Right lobe of liver (tissue), 6 donors: Measurements from ENCODE around the gene PIGBOS1. TPM values are rescaled to one million over a fixed set of nuclear protein-coding genes. Genes with fewer than 3 reads are reported as not detected.

Experiments
- ATAC-seq, 4 donors: fragments of 200-7000 bp; cut with Tn5 transposase; one replicate each; pipeline ENCODE4 v1.9.1; 2020; ENCODE audit warnings: mild to moderate bottlenecking in 4 of 4, moderate library complexity in 4 of 4
- DNase-seq, 3 donors: peaks; one replicate each; pipeline ENCODE4 v3.0.0-alpha.2; 2020
- H3K27ac ChIP-seq, 3 donors: fragments of 200-600 bp; one replicate each; pipeline ENCODE4 v1.8.0; 2022
- H3K27me3 ChIP-seq, 2 donors: fragments of 200-600 bp; one replicate each; pipeline ENCODE4 v1.8.0; 2022
- H3K36me3 ChIP-seq, 4 donors: fragments of 200-600 bp; sonication (generic) in 1 of 4; one replicate each; pipeline versions ENCODE4 v1.5.1 to v1.8.0; 2017 to 2022; ENCODE audit warnings: control low read depth in 1 of 4
- H3K4me1 ChIP-seq, 4 donors: fragments of 200-600 bp; sonication (generic) in 1 of 4; one replicate each; pipeline versions ENCODE4 v1.5.1 to v1.8.0; 2017 to 2022; ENCODE audit warnings: control low read depth in 1 of 4
- H3K4me3 ChIP-seq, 3 donors: fragments of 200-600 bp; one replicate each; pipeline ENCODE4 v1.8.0; 2022
- H3K9me3 ChIP-seq, 4 donors: fragments of 200-600 bp; sonication (generic) in 1 of 4; one replicate each; pipeline versions ENCODE4 v1.5.1 to v1.8.0; 2017 to 2022; ENCODE audit warnings: control low read depth in 1 of 4
- CTCF ChIP-seq, 4 donors: fragments of 200-600 bp in 3 of 4; fragments of 450-650 bp in 1 of 4; IDR thresholded peaks; one replicate each; pipeline versions ENCODE4 v1.5.1 to v1.8.0; 2016 to 2022; ENCODE audit warnings: antibody characterized with exemption in 4 of 4, mild to moderate bottlenecking in 2 of 4
- POLR2A ChIP-seq: fragments of 450-650 bp; IDR thresholded peaks from one replicate; pipeline ENCODE4 v1.6.1; 2017; ENCODE audit warnings: antibody characterized with exemption, mild to moderate bottlenecking
- WGBS: methylation state at CpG from one replicate; pipeline ENCODE4 v1.1.6; 2018; ENCODE audit warnings: low coverage, low lambda C conversion rate; ENCODE audit not compliant: insufficient coverage; ENCODE audit errors: missing lambda C conversion rate; 5-methylcytosine and 5-hydroxymethylcytosine counted together
- intact Hi-C, 2 donors: fragments of 100-400 bp; cut with DNase I; formaldehyde crosslinking; loops; one replicate each; pipeline versions ENCODE4 v1.11.2 to v1.14.1; 2022
- total RNA-seq, 6 experiments: library from RNA; depleted of rRNA in 2 of 6; stranded (reverse); fragments of >200 nt in 2 of 6; fragmentation: NEBNext Ultra II Directional in 3 of 6; extraction: Animal tissue kit (Norgen Biotek cat#: 25700) in 3 of 6; gene quantifications; one replicate each; pipeline versions ENCODE4 v1.1.0 to v1.2.4, GENCODE V29; 2016 to 2023
- donor health status: DM: no; HTN: yes; CAD: no.
- donor health status: DM: no; HTN: no; CAD: no.
- donor health status: DM: no; HTN: no; CAD: no.
- donor health status: DM: no; HTN: yes; CAD: no.
- donor health status: DM: no; HTN: yes; CAD: no.

The PIGBOS1 gene
- total RNA-seq, 6 experiments from 2014 or later = 4.2 to 36.1 (median 5.8) TPM

DNA sequence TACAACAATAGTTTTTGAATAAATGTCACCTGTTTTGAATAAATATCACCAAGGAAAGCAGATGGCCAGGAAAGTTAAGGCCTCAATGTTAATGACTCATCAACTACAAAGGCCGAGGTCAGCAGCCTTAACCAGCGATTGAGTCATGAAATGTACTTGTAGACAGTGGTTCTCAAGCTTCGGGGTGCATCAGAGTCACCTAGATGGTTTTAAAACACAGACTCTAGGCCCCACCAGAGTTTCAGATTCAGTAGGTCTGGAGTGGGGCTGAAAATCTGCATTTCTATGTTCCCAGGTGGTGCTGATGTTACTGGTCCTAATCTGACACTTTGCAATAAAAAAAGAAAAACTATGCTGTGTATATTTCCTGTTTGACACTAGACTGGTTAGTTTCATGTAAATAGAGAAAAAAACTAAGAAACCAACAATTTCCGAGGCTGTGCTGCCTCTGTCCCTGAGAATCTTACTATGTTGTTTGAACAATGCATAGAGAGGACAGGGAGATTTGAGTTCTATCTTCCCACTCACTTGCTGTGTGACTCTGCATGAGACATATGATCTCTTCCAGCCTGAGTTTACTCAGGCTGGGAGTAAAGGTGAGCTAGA, 39.1 kb downstream of the PIGBOS1 start:
- H3K4me1 ChIP-seq = peaks cover 0 to 8% (median 3%) of the 10 kb centered on the region in 4 donors
- TF ChIP-seq POLR2A (no peak), CTCF (IDR thresholded peaks at IDR 0.05) (no peak)
- H3K27me3 ChIP-seq = no peaks in the 10 kb centered on the region
- H3K4me3 ChIP-seq = no peak overlapping the region
- H3K27ac ChIP-seq = peak overlapping the region in 1 of 3 donors; percentile 28
- peak; percentile 44 to 84 (median 58) for ATAC-seq
- H3K36me3 ChIP-seq = no peaks in the 10 kb centered on the region
- WGBS = 32% methylated on average over 4 of the region's 4 CpGs
- H3K9me3 ChIP-seq = no peaks in the 10 kb centered on the region
- intact Hi-C loops = no loop called here
- DNase-seq = no peak

- ATAC-seq = no peak
These were observed 39.7 kb downstream of the PIGBOS1 start for GRCh38 chr15:55279100-55279745.

GRCh38 chr15:55277715-55278114, 41.2 kb downstream of the PIGBOS1 start:
- intact Hi-C loops = no loop called here
- Histone ChIP-seq H3K27ac (no peak overlapping the region), H3K9me3 (no peaks in the 10 kb centered on the region), H3K4me3 (no peak overlapping the region), H3K36me3 (no peaks in the 10 kb centered on the region), H3K4me1 (peaks cover 0 to 8% (median 0%) of the 10 kb centered on the region in 4 donors), H3K27me3 (no peaks in the 10 kb centered on the region)
- WGBS = 78% methylated on average over 2 of the region's 2 CpGs
- no peak for ATAC-seq
- DNase-seq = no peak
- TF ChIP-seq POLR2A (no peak), CTCF (IDR thresholded peaks at IDR 0.05) (no peak)

More at GRCh38 chr15:55279100-55279745, 39.7 kb downstream of the PIGBOS1 start:
- no peaks in the 10 kb centered on the region for H3K9me3 ChIP-seq
- 71% methylated on average over 2 of the region's 2 CpGs for WGBS
- no peak for DNase-seq
- H3K27ac ChIP-seq = peak overlapping the region in 2 of 3 donors; percentile 25 to 28
- no peaks in the 10 kb centered on the region for H3K27me3 ChIP-seq
- H3K4me1 ChIP-seq = peaks cover 0 to 8% (median 2%) of the 10 kb centered on the region in 4 donors
- TF ChIP-seq CTCF (IDR thresholded peaks at IDR 0.05) (no peak), POLR2A (no peak)
- no peaks in the 10 kb centered on the region for H3K36me3 ChIP-seq
- intact Hi-C loops = no loop called here
- H3K4me3 ChIP-seq = no peak overlapping the region

- Histone ChIP-seq H3K4me1 (peaks cover 0 to 2% (median 0%) of the 10 kb centered on the region in 4 donors), H3K27ac (no peak overlapping the region), H3K4me3 (no peak overlapping the region), H3K36me3 (no peaks in the 10 kb centered on the region), H3K9me3 (no peaks in the 10 kb centered on the region), H3K27me3 (no peaks in the 10 kb centered on the region)
- no peak for DNase-seq
- TF ChIP-seq POLR2A = no peak
- TF ChIP-seq CTCF (IDR thresholded peaks at IDR 0.05) = no peak
- intact Hi-C loops = no loop called here
- peak in 2 of 4 donors; percentile 22 to 37 for ATAC-seq
- WGBS = 53% methylated on average over 5 of the region's 7 CpGs
These were observed 41.8 kb downstream of the PIGBOS1 start for GRCh38 chr15:55277116-55277564.
